ENCODE measurements around the gene FGD3.
"Not testable (repeated sequence)": the region's sequence is repeated elsewhere in the genome, so short reads cannot be mapped to it uniquely, and the experiment has no call there.

FGD3 gene

DNA sequence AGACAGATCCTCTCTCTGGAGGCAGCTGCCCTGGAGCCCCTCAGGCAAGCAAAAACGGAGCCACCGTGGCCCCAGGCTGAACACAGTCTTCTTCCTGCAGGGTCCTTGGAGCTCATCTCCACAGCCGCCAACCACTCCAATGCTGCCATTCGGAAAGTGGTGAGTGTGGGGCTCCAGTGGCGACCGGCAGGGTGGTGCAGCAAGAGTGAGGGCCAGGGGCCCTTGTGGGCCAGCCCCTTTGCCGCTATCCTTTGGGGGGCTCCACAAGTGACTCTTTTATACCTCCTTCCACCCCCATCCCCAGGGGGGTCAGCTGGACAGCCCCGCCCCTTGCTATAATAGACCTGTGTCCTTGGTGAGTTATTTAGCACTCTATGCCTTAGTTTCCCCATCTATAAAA, 63.8 kb downstream of the FGD3 start:
- Histone ChIP-seq H3K27me3 (ENCODE audit: insufficient read depth, low read length) (no peaks in the 10 kb centered on the region), H3K9me3 (ENCODE audit: insufficient read depth, low read depth, low read length) (no peaks in the 10 kb centered on the region), H3K36me3 (ENCODE audit: insufficient read depth, low read length) (no peaks in the 10 kb centered on the region), H3K4me1 (ENCODE audit: insufficient read depth, low read length) (no peaks in the 10 kb centered on the region), H3K27ac (ENCODE audit: low read depth, low read length) (no peak overlapping the region), H3K9ac (ENCODE audit: low read depth, low read length) (no peak overlapping the region), H3K4me3 (ENCODE audit: low read length) (no peak overlapping the region)
- 95% methylated on average over 7 of the region's 8 CpGs for WGBS

- H3K4me1 ChIP-seq (ENCODE audit: insufficient read depth, low read length), result no peaks in the 10 kb centered on the region; the same call in 1 of the 2 replicates
- no peak overlapping the region for H3K9ac ChIP-seq (ENCODE audit: low read depth, low read length)
- H3K36me3 ChIP-seq (ENCODE audit: insufficient read depth, low read length), result no peaks in the 10 kb centered on the region
- 94% methylated on average over 14 of the region's 14 CpGs for WGBS
- H3K4me3 ChIP-seq (ENCODE audit: low read length), result no peak overlapping the region
- H3K9me3 ChIP-seq (ENCODE audit: insufficient read depth, low read depth, low read length), result no peaks in the 10 kb centered on the region
- H3K27ac ChIP-seq (ENCODE audit: low read depth, low read length), result no peak overlapping the region
- no peaks in the 10 kb centered on the region for H3K27me3 ChIP-seq (ENCODE audit: insufficient read depth, low read length)
Measured at GRCh38 chr9:93012963-93013855, 65.9 kb downstream of the FGD3 start.

GRCh38 chr9:93013856-93014582, 66.7 kb downstream of the FGD3 start:
- Histone ChIP-seq H3K9ac (ENCODE audit: low read depth, low read length) (no peak overlapping the region), H3K36me3 (ENCODE audit: insufficient read depth, low read length) (no peaks in the 10 kb centered on the region), H3K4me1 (ENCODE audit: insufficient read depth, low read length) (no peaks in the 10 kb centered on the region; the same call in 1 of the 2 replicates), H3K27me3 (ENCODE audit: insufficient read depth, low read length) (no peaks in the 10 kb centered on the region), H3K27ac (ENCODE audit: low read depth, low read length) (no peak overlapping the region), H3K9me3 (ENCODE audit: insufficient read depth, low read depth, low read length) (no peaks in the 10 kb centered on the region), H3K4me3 (ENCODE audit: low read length) (no peak overlapping the region)
- 76% methylated on average over 10 of the region's 13 CpGs for WGBS

- H3K27me3 ChIP-seq (ENCODE audit: insufficient read depth, low read length); H3K9ac ChIP-seq (ENCODE audit: low read depth, low read length); H3K27ac ChIP-seq (ENCODE audit: low read depth, low read length); H3K4me3 ChIP-seq (ENCODE audit: low read length); H3K4me1 ChIP-seq (ENCODE audit: insufficient read depth, low read length); H3K9me3 ChIP-seq (ENCODE audit: insufficient read depth, low read depth, low read length); H3K36me3 ChIP-seq (ENCODE audit: insufficient read depth, low read length): not testable (repeated sequence)
- 86% methylated on average over 8 of the region's 10 CpGs for whole genome bisulfite sequencing
Measured at GRCh38 chr9:93015190-93015589, 67.9 kb downstream of the FGD3 start.

DNA sequence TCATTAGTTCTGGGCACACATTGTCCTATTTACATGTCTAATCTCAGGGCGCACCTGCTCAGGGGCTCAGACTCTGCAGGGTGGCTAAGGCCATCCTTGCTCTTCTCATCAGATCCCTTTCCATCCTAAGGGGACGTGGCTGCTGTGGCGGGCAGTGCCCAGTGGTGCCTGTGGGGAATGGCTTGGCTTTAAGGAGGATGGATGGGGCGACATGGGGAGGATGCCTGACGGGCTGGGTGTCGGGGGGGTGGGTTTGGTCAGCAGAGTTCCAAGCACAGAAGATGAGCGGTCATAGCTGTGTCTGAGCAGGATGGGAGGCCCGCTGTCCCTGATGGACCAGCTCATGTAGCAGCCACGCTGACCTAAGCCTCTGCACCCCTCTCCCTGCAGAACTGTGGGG, 70.3 kb downstream of the FGD3 start:
- Histone ChIP-seq H3K9ac (ENCODE audit: low read depth, low read length) (no peak overlapping the region), H3K9me3 (ENCODE audit: insufficient read depth, low read depth, low read length) (no peaks in the 10 kb centered on the region), H3K27ac (ENCODE audit: low read depth, low read length) (no peak overlapping the region), H3K4me3 (ENCODE audit: low read length) (no peak overlapping the region), H3K4me1 (ENCODE audit: insufficient read depth, low read length) (no peaks in the 10 kb centered on the region; the same call in 1 of the 2 replicates), H3K27me3 (ENCODE audit: insufficient read depth, low read length) (no peaks in the 10 kb centered on the region), H3K36me3 (ENCODE audit: insufficient read depth, low read length) (no peaks in the 10 kb centered on the region)
- WGBS, result 95% methylated on average over 9 of the region's 9 CpGs

DNA sequence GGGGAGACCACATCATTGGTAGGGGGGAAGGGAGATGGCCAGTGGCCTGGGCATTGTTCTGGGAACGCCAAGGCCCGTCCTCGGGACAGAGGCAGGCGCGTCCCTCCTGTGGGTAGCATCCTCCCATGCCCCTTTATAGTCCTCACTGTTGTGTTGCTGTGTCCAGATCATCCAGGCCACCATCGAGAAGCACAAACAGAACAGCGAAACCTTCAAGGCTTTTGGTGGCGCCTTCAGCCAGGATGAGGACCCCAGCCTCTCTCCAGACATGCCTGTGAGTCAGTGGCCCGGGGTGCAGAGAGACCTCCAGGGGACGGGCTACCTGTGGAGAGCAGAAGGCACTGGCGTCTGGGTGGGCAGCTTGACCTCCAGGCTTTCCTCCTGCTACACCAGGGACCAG, 72.8 kb downstream of the FGD3 start:
- Histone ChIP-seq H3K9me3 (ENCODE audit: insufficient read depth, low read depth, low read length) (no peaks in the 10 kb centered on the region), H3K27ac (ENCODE audit: low read depth, low read length) (no peak overlapping the region), H3K36me3 (ENCODE audit: insufficient read depth, low read length) (no peaks in the 10 kb centered on the region)

GRCh38 chr9:93020771-93021670, 73.7 kb downstream of the FGD3 start:
- Histone ChIP-seq H3K27me3 (ENCODE audit: insufficient read depth, low read length) (no peaks in the 10 kb centered on the region), H3K9ac (ENCODE audit: low read depth, low read length) (no peak overlapping the region), H3K9me3 (ENCODE audit: insufficient read depth, low read depth, low read length) (no peaks in the 10 kb centered on the region), H3K4me3 (ENCODE audit: low read length) (no peak overlapping the region), H3K27ac (ENCODE audit: low read depth, low read length) (no peak overlapping the region), H3K36me3 (ENCODE audit: insufficient read depth, low read length) (no peaks in the 10 kb centered on the region), H3K4me1 (ENCODE audit: insufficient read depth, low read length) (no peaks in the 10 kb centered on the region; the same call in 1 of the 2 replicates)
- WGBS, result 78% methylated on average over 26 of the region's 27 CpGs

More for the DNA sequence above, 72.8 kb downstream of the FGD3 start:
- Histone ChIP-seq H3K4me3 (ENCODE audit: low read length) (no peak overlapping the region), H3K27me3 (ENCODE audit: insufficient read depth, low read length) (no peaks in the 10 kb centered on the region), H3K4me1 (ENCODE audit: insufficient read depth, low read length) (no peaks in the 10 kb centered on the region; the same call in 1 of the 2 replicates), H3K9ac (ENCODE audit: low read depth, low read length) (no peak overlapping the region)
- WGBS, result 91% methylated on average over 11 of the region's 11 CpGs

- H3K4me3 ChIP-seq (ENCODE audit: low read length), result no peak overlapping the region
- H3K27me3 ChIP-seq (ENCODE audit: insufficient read depth, low read length), result no peaks in the 10 kb centered on the region
- no peaks in the 10 kb centered on the region for H3K9me3 ChIP-seq (ENCODE audit: insufficient read depth, low read depth, low read length)
- H3K27ac ChIP-seq (ENCODE audit: low read depth, low read length), result no peak overlapping the region
- H3K4me1 ChIP-seq (ENCODE audit: insufficient read depth, low read length), result no peaks in the 10 kb centered on the region; the same call in 1 of the 2 replicates
- 94% methylated on average over 9 of the region's 9 CpGs for WGBS
- H3K9ac ChIP-seq (ENCODE audit: low read depth, low read length), result no peak overlapping the region
- H3K36me3 ChIP-seq (ENCODE audit: insufficient read depth, low read length), result no peaks in the 10 kb centered on the region
Measured at GRCh38 chr9:93022066-93022465, 74.7 kb downstream of the FGD3 start.

DNA sequence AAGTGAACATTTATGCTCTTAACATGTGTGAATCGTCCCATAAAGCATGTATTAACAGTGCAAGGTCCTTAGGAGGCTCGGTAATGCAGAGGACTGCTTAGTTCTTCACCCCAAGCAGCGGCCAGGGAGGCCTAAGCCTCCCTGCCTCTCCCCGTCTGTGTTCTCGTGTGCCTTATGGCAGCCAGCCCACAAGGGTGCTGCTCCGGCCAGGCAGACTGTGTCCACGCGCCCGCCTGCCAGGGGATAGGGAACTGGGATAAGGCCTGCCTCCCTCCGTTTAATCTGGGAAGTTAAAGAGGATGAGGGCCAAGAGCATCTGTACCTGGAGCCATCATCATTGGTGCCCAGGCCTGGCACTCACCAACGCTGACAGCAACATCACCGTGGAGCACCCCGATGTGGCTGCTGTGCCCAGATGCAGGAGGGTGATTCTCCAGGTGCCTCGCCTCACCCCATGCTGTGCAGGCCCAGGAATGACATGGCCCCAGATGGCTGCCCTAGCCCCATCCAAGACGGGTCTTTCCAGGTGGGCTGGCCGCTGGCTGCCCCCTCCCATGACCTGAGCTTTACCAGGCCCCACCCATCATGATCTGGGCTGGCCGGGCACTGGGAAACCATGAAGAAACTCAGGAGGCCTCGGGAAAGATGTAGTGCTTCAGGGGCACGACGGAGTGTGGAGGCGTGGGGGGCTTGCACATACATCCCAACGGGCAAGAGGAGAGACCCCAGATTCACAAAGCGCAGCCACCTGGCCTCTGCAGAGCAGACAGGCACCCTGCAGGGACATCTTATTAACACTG, 75.6 kb downstream of the FGD3 start:
- no peaks in the 10 kb centered on the region for H3K9me3 ChIP-seq (ENCODE audit: insufficient read depth, low read depth, low read length)
- no peak overlapping the region for H3K9ac ChIP-seq (ENCODE audit: low read depth, low read length)
- 93% methylated on average over 23 of the region's 23 CpGs for WGBS
- H3K36me3 ChIP-seq (ENCODE audit: insufficient read depth, low read length), result no peaks in the 10 kb centered on the region
- H3K27ac ChIP-seq (ENCODE audit: low read depth, low read length), result no peak overlapping the region
- no peaks in the 10 kb centered on the region; the same call in 1 of the 2 replicates for H3K4me1 ChIP-seq (ENCODE audit: insufficient read depth, low read length)
- no peaks in the 10 kb centered on the region for H3K27me3 ChIP-seq (ENCODE audit: insufficient read depth, low read length)
- no peak overlapping the region for H3K4me3 ChIP-seq (ENCODE audit: low read length)

- WGBS, result 83% methylated on average over 4 of the region's 4 CpGs
- no peaks in the 10 kb centered on the region for H3K9me3 ChIP-seq (ENCODE audit: insufficient read depth, low read depth, low read length)
- H3K9ac ChIP-seq (ENCODE audit: low read depth, low read length), result no peak overlapping the region
- H3K36me3 ChIP-seq (ENCODE audit: insufficient read depth, low read length), result no peaks in the 10 kb centered on the region
- H3K27ac ChIP-seq (ENCODE audit: low read depth, low read length), result no peak overlapping the region
- no peak overlapping the region for H3K4me3 ChIP-seq (ENCODE audit: low read length)
- no peaks in the 10 kb centered on the region; the same call in 1 of the 2 replicates for H3K4me1 ChIP-seq (ENCODE audit: insufficient read depth, low read length)
- no peaks in the 10 kb centered on the region for H3K27me3 ChIP-seq (ENCODE audit: insufficient read depth, low read length)
Measured at GRCh38 chr9:93023521-93023815, 76.1 kb downstream of the FGD3 start.
